Mesenteric fat pad (tissue), 1 donor: ENCODE data around the gene ITGB2. TPM values are rescaled to one million over a fixed set of nuclear protein-coding genes. Genes with fewer than 3 reads are reported as not detected.

ENCODE experiments used
- DNase-seq: peaks from one replicate; pipeline ENCODE4 v3.0.0-alpha.2; 2020; ENCODE audit warnings: low spot score
- total RNA-seq: library from RNA; stranded (reverse); fragmentation: NEBNext Ultra II Directional; extraction: Animal tissue kit (Norgen Biotek cat#: 25700); gene quantifications from one replicate; pipeline ENCODE4 v1.2.1, GENCODE V29; 2021
- donor health status: DM: yes; HTN: yes; CAD: no.

The ITGB2 gene
- total RNA-seq, 1 donor from 2014 or later: 131 TPM

DNA sequence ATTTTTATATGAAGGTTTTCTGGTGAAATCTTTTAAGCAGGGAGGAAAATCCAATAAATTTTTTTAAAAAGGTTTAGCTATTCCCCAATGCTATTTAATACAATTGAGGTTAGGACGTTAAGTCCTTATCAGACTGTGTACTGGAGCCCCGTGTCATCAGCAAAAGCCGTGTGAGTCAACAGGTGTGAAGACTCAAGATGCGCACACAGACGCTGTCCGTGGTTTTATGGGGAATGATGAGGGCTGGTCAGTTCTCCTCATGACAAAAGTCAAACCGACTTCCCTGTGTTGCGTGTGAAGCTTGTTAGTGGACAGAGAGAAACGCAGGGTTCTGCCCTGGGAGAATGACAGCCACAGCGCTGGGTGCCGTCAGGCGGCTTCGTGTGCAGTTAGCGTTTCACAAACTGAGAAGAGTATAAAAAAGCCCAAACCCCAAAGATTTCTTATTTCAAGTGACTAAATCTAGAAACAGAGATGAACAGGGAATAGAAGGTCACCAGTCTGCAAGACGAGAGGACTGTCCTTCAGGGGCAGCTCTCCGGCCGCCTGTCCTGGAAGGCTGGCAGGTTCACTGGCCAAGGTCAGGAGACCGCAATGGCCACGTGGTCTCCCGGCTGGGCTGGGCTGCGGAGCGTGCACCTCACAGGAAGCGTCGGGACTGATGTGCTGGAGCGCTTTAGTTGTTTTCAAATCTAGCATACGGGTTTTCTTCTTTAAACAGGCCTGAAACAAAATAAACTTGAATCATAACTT lies 69.6 kb downstream of the ITGB2 start:
- no peak for DNase-seq

DNA sequence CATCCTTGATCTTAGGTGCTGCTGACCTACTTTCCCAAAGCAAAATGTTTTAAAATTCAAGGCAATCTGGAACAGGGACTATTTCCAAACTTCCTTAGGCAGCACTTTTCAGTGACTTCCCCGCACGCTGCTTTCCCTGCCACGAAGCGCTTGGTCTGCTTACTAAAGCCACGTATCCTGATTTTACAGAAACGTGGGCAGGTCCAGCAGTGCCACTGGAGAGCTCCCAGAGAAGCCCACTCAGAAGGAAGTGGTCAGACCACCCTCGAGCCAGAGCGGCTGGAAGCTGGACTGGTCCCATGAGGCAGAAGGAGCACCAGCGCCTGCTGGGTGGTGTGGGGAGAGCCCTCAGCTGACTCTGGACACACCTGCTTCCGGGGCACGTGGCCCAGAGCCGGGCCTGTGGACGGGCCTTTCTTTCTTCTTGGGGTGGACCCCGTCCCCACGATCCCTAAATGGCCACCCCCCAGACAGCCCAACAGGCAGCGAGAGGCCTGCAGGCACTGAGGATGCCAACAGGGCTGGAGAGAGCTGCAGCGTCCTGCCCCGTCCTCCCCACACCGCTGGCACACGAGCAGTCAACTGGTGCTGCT lies 70.4 kb downstream of the ITGB2 start:
- no peak for DNase-seq

DNA sequence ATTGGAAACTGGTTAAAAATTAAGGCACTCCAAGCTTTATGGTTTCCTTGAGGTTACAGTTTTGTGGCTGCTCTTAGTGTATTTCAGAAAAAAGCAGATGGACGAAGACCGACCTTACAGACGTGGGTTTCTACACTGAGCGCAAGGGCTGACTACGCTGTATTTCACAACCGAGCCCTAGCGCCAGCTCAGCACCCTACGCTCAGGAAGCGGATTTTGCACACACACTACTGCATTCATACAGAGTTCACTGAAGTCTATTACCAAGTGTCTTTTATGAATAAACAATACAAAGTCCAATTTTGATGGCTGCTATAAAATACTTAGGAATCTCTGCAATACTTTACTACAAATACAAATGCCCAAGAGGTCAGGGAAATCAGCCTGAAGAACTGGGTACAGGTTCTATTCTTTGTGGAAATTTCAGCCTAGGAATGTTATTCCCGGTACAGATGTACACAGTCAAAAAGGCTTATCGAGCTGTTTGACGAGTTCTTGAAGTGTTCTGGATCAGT lies 71.0 kb downstream of the ITGB2 start:
- DNase-seq: no peak

DNA sequence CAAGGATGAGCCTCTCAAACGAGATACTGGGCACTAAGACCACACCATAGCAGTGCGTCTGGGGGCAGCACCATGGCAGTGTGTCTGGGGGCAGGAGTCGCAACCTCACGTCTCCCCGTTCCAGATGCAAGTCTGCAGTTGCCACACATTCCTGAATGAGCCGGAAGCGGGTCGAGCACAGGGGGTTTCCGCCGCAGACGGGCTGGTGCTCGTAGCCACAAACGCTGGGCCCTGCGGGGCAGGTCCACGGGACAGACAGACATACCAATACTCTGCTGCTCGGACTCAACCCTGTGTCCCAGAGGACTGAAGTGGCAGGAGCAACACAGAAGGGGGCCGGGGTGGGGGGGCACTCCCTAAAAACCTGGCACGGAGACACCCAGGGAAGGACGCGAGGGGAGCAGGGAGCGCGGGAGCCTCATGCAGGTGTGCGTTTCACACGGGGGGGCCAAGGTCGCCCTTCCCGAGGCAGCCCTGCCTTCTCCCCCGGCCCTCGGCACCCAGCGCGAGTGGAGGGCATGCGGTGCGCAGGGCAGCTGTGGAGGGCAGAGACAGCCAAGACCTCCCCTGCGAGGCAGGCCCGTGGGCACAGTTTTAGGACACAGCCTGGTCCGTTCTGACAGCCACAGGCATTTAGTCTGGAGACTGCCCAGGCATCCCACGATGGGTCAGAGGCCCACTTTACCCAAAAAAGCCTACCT lies 71.7 kb downstream of the ITGB2 start:
- no peak for DNase-seq

DNA sequence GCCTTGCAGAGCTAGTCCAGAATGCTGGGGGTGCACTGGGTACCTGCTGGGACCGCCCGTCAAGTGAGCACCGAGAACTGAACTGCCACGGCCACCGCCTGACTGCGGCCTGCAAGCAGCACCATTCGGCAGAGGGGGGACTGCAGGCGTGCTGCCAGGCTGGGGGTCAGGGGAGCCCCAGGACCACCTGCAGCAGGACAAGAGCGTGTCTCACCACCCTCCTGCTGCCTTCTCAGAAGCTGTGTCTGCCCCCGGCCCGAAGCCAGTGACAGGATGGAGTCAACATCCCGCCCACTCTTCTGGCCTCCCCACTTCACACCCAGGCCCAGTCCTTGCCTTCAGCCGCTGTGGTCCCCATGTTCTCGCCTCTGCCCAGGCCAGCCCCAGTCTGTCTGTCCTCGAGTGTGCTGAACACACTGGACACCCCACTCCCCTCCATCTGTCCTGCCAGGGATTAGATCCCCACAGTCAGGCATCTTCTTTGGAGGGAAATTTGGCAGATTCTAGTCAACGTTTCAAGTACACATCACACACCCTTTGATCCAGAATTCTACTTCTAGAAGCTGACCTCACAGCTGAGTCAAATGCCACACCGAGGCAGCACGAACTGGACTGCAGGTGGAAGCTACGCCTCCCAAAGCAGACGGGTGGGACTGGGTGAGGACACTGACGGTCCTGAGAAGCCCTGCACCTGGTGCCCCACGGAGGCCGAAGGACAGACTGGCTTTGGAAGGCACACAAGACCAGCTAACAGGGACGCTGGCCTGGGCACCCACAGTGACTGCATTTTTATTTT lies 73.2 kb downstream of the ITGB2 start:
- peak; percentile 85 for DNase-seq

DNA sequence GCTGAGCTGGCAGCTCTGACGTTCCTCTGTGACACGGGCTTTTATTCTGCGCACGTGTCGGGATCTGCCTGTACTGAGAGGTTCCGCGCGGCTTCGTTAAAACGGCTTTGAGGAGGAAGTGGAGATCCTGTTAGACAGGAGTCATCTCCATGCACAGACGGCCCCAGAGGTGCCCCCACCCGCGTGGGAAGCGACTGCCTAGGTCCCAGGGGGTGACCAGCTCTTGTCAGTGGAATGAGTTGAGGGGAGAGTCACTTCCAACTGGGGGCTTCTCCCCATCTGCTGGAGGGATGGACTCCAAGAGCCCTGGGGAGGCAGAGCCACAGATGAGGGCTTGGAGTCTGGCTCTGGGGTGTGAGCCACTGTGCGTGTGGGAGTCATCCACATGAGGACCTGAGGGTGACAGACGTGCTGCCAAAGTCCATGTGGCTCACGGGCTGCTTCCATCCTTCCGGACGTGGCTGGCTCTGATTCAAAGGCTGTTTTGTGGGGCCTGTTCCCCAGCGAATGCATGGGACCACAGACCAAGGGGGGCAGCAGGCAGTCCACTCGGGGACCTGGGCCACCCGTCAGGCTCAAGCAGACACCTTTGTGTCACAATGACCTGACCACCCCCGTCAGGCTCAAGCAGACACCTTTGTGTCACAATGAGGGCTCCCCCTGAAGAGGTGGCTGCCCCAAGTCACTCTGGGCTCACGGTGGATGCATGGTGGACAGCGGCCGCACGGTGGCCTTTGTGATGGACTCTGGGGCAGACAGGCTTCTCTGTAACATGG lies 74.0 kb downstream of the ITGB2 start:
- peak; percentile 91 for DNase-seq

DNA sequence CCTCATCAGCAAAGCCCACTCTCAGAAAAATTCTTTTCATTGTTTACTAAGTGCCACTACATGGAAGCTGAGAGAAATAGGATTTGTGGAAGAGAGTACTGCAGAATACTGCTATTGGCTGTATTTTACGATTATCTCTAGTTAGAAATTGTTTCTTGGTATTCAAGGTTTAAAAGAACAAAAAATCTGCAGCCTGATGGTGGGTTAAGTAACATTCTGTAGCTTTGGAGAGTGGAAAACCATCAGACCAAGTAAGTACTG lies 74.5 kb downstream of the ITGB2 start:
- DNase-seq: no peak

DNA sequence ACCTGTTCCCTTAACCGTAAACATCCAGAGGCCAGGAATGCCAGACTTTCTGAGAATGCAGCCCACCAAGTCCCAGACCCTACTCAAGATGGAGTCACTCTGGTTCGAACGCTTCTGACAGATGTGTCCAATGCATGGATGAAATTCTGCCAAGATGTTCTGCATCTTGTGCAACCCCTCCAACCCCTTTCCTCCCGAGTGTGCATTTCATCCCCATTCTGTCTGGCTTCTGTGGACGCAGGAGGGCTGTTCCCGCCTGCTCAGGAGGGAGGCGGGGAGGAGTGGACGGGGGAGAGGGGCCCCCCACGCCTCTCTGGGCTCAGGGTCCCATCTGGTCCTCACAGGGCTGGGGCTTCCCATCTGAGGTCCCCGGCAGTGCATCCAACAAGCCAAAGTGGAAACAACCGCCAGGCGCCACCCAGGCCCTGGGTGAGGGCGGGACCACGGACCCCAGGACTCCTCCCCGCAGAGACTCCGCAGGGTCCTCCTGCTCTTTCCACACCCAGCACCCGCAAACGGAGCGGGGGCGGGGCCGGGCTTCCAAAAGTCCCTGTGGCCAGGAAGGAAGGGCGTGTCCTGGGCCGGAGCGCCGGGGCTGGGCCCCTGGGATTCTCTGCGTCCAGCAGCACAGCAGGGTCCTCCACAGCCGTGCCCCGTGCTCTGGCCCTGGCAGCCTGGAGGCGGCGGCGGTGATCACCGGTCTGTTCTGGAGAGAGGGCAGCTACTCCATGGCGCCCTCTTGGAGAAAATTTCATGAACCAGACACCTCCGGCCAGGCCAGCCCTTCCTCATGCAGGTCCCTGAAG lies 75.1 kb downstream of the ITGB2 start:
- DNase-seq: peak; percentile 91

DNA sequence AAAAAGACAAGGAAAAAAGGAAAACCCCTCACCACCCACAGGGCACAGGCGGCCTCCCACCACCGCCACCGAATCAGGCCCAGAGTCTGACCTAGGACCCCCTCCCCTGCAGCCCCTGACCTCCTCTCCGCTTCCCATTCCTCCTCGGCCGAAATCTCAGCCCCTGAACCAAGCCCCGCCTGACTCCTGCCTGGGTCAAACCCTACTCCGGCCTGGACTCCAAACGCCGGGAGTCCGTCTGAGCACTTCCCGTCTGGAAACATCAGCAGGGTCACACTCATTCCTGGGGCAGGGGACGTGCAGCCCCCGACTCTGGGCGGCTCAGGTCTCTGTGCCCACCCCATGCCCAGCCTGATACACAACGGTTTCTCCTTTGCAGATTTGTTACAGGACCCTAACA lies 76.4 kb downstream of the ITGB2 start:
- peak; percentile 84 for DNase-seq

DNA sequence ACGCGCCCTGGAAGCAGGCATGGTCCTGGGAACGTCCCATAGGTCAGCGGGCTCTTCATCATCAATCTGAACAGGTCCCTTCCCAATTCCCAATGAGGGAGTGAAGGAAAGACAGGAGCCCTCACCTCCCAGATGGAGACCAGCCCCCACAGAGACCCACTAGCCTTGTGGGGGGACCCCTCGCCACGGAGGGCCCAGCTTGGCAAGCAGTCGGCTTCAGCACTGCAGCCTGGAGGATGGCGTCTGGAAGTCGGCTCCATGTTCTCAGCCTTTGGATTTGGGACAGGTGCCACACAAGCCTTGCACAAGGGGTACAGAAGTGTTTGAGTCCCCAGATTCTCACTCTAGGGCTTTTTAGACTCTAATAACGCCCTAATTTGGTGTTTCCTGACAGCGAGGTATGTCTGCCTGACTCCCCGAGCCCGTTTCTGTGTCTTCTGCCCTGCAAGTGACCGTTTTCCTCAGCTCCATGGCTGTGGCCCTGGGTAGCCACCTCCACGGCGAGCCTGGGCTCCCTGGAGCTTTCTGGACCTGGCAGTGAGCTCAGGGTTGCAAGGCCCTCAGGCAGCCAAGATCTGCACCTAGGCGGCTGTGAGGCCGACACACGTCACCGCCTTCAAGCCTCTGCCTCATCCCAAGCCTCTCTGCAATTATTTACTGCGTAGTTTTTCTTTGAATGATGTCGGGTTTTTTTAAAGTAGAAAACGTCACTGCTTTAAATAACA lies 77.8 kb downstream of the ITGB2 start:
- peak; percentile 60 for DNase-seq

DNA sequence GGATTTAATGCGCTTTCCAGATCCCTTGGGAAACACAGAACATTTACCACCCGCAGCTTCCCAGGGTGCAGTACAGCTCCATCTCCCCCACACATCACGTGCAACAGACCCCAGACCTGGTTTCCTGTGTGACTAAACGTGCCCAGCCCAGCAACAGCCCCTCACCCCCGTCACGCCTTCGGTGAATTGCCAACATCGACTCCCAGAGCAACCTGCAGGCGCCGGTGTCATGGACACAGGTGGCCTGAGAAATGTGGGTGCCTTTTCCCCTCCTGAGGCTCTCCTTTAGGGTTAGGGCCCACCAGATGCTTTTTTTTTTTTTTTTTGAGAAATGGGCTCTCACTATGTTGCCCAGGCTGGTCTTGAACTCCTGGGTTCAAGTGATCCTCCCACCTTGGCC lies 78.6 kb downstream of the ITGB2 start:
- DNase-seq: no peak

DNA sequence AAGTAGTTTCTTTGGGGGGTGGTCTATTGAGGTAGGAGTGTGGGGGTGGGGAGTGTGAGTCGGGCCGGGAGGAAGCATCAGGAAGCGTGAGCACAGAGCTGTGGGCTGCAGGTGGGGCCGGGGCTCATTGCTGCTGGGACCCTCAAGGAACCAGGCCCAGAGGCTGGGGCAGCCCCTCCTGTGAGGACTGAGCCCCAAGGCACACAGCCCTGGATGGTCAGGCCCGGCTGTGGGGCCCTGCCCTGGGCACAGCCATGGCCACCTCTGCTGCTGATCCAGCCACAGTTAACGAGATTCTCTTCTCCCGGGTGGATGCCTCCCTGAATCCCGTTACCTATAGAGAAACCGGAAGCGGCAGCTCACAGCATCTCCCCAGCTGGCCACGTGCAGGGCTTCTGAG lies 79.9 kb downstream of the ITGB2 start:
- peak; percentile 68 for DNase-seq

DNA sequence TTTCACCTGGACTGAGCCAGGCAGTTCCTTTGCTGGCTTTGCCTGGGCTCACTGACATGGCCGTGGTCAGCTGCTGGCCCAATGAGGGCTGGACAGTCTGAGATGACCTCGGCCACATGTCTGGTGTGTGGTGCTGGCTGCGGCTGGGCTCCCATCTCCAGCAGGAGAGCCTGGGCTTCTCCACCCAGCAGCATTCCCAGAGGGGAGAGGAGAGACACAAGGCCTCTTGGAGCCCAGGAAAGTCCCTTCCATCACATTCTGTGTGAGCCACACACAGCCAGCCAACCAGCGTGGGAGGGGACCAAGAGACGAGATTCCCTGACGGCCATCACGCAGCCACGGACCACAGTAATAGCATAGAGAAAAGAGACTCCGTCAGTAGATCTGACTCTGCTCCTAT lies 81.7 kb downstream of the ITGB2 start:
- DNase-seq: peak; percentile 60

DNA sequence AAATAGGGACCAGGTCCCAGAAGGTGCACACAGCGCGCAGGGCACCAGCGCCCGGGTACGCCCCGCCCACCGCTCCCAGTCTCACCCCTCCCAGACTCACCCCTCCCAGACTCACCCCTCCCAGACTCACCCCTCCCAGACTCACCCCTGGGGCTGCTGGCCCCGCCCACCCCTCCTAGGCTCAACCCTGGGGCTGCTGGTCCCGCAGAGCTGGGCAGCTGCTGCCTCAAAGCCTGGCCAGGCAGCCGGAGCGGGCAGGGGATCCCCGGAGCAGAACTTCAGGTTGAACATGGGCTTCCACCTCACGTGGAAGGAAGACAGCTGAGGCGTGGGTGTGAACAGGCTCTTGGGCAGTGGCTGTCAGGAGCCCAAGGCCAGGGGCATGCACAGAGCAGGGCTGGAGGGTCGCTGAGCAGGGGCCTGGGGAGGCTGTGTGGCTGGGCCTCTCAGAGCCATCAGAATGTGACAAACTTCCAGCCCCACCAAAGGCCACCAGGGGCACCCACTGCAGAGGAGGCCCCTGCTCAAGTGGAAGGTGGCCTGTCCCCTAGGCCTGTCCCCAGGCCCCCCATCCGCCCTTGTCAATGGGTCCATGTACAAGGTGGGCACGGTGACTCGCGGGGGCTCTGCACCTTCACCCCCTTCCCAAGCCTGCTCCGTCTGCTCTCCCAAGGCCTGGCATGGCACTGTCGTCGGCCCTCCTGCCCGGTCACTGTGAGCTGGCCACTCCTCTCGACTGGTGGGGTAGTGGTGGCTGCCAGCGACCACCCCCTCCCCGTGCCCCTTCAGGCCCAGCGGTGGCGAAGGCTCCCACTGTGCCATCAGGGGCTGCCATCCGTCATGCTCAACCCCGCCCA lies 82.4 kb downstream of the ITGB2 start:
- DNase-seq: peak; percentile 84

DNA sequence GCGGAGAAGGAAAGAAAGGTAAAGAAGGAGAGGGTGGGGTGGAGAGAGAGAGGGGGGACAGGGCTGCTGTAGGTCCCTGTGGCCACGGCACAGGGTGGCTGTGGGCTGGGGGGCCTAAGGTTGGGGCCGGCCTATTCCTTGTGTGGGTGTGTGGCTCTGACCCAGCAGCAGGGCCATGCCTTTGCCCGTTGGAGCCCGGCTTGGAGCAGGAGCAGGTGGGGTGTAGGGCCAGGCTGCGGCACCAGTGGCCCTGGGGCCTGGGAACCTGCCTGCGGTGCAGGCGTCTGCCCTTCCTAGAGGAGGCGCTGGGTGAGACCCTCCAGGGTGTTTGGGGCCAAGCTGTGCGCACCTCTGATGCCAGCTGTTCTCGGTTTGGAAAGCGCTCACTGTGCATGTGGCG lies 83.2 kb downstream of the ITGB2 start:
- peak; percentile 49 for DNase-seq

DNA sequence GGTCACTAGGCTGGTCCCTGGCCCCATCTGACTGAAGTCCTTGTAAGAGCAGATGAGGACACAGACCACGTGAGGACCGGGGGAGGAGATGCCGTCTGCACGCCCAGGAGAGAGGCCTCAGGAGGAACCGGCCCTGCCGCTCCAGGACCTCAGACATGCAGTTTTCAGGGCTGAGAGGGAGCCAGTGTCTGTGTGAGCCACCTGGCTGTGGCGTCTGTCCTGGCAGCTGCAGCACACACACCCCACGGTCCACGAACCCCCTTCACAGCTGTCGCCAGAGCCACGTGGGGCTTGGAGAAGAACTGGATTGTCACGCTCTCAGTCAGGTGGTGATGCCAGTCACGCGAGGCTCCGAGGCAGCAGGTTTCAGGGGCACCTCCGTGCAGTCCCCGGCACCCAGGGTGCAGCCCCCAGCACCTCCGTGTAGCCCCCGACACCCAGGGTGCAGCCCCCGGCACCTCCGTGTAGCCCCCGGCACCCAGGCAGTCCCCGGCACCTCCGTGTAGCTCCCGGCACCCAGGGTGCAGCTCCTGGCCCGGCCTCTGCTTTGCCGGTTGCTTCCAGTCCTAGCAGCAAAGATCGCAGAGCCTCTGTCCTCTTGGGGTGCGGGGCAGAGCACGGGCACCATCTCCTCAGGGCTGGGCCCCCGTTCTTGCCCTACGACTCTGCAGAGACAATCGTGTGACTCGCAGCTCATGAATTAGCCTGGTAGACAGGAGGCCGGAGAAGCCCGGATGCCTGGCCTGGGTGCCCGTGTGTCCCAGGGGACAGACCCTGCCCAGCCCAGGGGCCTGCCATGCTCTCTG lies 83.8 kb downstream of the ITGB2 start:
- peak; percentile 86 for DNase-seq

DNA sequence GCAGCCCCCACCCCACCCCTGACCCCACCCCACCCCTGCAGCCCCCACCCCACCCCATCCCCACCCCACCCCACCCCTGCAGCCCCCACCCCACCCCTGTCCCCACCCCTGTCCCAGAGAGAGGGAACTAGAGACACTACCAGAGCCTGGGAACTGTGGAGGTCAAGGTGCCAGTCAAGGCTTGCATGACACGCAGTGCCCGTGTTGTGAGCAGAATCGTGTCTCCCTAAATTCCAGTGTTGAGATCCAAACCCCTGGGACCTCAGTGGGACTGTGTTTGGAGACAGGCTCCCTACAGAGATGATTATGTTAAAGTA lies 84.4 kb downstream of the ITGB2 start:
- DNase-seq: no peak
